ENCODE results near the gene TEX11.

DNA sequence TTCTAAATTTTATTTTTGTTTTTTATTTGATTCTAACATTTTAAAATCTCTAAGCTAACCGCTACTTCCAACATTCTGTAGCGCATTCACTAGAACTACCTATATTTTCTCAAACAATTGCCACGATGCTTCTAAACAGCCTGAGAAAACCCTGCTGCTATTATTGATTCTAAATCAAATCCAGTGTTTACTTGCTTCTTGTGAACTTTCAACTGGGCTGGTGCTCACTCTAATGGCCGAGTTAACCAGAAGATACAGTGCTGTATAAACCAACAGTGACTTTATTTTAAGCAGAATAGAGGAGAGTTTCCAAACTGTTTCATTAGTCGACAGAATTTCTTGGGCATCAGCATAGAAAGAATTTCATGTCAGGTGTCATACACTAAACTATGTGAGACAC, 353.6 kb downstream of the TEX11 start:
- TF ChIP-seq CTCF (conservative IDR thresholded peaks at IDR 0.05; ENCODE audit: low read length) (no peak), EZH2phosphoT487 (IDR thresholded peaks at IDR 0.05; ENCODE audit: borderline replicate concordance, low read depth, low read length) (no peak)
